ENCODE measurements around the gene CPB2.

Gene CPB2

GRCh38 chr13:46094478-46094877 lies 10.4 kb downstream of the CPB2 start:
- DNase-seq, result no peak

DNA sequence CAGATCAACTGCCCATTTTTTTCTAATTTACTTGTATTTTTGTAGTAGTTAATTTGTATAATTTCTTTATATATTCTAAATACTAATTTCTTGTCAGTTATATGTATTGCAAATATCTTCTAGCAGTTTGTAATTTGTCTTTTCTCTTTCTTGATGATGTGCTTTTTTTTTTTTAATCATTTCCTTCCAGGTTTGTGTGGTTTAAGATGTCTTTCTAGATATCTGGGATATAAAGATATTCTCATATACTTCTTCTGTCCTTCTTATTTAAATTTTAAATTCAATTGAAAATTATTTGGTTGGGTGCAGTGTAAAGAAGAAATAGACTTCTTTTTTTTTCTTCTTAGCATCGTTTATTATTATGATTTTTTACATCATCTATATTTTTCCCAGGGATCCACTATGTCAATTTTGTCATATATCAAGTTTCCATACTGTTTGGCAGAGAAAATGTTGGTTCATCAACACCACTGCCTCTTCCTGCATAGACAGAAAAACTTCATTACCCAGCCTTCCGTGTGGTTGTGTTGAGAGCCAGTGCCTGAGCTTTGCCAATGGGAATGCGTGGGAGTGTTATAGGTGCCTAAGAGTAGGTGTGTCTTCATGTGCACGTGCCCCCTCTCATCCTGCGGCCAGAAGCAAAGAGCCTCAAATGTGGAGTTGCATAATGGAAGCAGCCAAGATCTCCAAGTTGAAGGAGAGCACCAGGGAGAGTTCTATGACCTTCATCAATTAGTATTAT lies 15.8 kb downstream of the CPB2 start:
- DNase-seq, result no peak

- DNase-seq, result no peak
Measured at GRCh38 chr13:46087481-46087880, 17.4 kb downstream of the CPB2 start.

DNA sequence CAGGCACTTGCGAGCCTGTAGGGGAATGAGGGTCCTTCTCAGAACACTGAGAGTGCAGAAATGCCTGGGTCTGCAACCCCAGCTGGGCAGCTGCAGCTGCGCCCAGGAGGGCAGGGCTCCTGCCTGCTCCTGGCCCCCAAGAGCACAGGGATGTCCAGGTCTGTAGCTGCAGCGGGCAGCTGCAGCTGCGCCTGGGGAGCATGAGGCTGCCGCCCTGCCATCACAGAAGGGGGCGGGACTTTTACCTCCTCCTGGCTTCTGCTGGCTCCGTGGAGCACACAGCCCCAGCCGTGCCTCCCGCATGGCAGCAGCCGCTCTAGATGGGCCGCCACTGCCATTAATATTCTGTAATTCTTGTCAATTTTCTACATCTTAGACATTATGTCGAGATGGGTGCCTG lies 17.8 kb downstream of the CPB2 start:
- DNase-seq, result no peak

DNA sequence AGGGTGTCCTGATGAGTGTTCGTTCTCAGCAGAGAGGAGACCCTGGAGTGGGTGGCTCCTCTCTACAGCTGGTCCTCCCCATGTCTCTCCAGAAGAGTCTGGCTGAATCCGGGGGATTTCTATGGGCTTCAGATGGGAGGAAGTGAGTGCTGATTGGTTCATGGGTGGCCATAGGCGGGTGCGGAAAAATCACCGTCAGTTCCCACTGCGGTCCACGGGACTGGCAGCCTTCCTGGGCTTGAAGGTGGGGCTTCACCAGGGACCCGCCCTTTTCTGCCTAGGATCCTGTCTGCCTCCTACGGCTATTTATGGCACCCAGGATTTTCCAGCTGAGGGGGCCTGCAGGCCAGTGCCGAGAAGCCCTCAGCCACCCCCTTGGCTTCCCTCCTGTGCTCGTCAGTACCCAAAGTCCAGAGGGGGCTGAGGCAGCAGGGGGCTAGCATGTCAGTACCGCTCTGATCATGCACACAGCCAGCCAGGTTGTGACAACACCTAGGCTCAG lies 18.4 kb downstream of the CPB2 start:
- no peak for DNase-seq

- DNase-seq, result no peak
Measured at GRCh38 chr13:46085737-46086136, 19.1 kb downstream of the CPB2 start.

DNA sequence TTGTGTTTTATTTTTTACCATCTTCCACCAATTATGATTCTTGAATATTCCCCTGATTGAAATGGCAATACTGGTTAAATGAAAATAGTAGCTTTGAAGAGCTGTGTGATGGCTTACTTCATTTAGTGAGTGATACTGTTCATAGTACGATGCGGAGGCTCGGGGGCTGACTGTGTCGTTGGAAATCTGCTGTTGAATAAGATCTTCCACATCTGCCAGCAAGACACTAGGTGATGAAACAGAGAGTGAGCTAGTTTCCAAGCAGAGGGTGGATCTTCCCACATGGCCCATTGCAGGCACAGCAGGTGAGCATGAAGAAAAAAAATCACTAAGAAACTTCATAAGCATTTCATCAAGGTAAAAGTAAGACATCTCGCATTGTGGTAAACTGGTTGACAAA lies 22.5 kb downstream of the CPB2 start:
- no peak for DNase-seq

- no peak for DNase-seq
Measured at GRCh38 chr13:46079770-46080169, 25.1 kb downstream of the CPB2 start.

- DNase-seq, result no peak
Measured at GRCh38 chr13:46077265-46077664, 27.6 kb downstream of the CPB2 start.

GRCh38 chr13:46076827-46077226 lies 28.0 kb downstream of the CPB2 start:
- no peak for DNase-seq

GRCh38 chr13:46075811-46076210 lies 29.0 kb downstream of the CPB2 start:
- DNase-seq, result no peak

DNA sequence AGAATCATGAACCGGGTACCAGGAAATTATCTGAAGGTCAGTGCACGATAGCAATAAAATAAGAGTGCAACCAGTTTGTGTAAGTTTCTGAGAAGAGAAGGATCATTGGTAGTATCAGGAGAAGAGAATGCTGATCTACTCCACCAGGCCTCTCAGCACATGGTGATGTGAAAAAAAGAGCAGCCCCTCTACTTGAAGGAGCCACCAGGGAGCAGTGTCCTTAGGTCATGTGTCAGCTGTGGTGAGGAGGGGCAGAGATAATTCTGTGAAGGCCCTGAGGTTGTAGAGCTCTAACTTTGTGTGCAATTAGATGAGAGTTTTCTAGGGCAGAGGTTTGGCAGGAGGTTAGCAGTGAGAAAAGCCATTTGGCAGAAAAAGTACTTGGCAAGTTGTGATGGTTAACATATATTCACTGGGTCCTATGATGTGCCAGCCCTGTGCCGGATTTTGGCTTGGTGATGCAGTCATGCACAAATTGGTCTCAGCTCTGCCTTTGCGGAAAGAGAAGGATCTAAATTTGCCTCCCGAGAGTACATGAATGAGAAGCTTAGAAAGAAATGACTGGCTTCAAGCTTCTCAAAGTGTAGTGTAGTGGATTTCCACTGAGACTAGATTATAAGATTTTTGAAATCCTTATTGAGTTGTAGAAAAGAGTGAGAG lies 33.1 kb downstream of the CPB2 start:
- peak; percentile 37 for DNase-seq

DNA sequence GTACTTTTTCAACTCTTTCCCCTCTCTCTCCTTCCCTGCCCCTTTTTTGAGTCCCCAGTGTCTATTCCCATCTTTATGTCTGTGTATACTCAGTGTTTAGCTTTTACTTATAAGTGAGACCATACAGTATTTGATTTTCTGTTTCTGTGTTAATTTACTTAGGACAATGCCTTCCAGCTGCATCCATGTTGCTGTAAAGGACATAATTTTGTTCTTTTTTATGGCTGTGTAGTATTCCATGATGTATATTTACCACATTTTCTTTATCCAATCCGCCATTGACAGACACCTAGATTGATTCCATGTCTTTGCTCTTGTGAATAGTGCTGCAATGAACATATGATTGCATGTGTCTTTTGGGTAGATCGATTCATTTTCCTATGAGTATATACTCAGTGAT lies 41.5 kb downstream of the CPB2 start:
- no peak for DNase-seq

GRCh38 chr13:46062185-46062584 lies 42.6 kb downstream of the CPB2 start:
- no peak for DNase-seq

DNA sequence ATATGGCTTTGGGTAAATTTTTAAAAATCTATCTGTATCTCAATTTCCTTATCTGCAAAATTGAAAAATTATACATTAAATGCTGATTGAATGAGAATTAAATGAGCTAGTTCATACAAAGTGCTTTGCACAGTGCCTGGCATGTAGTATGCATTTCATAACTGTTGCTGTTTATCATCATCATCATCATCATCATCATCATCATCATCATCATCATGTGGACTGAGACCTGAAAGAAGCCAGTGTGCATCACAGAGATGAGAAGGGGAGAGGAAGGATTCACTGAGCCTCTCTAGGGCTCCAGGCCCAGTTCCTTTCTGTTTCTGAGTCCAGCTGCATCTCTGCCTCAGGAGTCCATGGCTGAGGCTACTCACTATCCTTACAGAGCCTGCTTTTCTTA lies 45.4 kb downstream of the CPB2 start:
- DNase-seq, result no peak

- no peak for DNase-seq
Measured at GRCh38 chr13:46058268-46058667, 46.6 kb downstream of the CPB2 start.

- no peak for DNase-seq
Measured at GRCh38 chr13:46057256-46058015, 47.4 kb downstream of the CPB2 start.

DNA sequence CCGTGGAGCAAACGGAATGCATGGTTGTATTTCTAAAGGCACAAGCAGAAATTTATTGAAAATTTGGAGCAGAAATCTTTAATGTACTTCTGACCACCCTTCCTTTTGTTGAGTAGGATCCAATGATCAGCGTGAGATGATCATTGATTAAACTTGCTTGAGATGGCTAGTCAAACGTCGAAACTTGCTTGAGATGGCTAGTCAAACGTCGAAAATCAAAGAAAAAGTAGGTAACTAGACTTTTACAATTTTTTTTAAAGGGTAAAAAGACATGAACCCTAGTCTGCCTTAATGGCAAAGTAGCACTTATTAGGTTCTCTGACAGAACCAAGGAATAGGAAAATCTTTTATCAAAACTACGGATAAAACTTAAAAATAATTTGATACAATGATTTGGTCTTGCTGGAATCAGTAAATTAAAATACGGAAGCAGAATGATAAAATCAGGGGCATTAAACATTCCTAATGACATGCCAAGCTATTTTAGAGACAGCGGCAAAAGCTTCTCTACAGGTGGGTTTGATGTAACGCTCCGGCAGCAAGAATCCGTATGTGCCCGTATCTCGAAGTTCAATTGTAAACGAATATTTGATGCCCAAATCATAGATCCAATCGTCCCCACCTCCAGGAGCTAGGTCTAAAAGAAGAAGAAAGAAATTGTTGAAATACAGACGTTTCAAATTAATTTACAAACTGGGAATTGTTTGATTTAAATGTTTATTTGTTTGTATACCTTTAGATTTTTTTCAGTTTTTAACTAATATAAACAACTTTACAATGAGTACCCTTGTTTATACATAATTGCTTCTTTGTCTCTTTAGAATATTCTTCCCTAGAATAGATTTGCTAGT lies 51.4 kb downstream of the CPB2 start:
- no peak for DNase-seq

DNA sequence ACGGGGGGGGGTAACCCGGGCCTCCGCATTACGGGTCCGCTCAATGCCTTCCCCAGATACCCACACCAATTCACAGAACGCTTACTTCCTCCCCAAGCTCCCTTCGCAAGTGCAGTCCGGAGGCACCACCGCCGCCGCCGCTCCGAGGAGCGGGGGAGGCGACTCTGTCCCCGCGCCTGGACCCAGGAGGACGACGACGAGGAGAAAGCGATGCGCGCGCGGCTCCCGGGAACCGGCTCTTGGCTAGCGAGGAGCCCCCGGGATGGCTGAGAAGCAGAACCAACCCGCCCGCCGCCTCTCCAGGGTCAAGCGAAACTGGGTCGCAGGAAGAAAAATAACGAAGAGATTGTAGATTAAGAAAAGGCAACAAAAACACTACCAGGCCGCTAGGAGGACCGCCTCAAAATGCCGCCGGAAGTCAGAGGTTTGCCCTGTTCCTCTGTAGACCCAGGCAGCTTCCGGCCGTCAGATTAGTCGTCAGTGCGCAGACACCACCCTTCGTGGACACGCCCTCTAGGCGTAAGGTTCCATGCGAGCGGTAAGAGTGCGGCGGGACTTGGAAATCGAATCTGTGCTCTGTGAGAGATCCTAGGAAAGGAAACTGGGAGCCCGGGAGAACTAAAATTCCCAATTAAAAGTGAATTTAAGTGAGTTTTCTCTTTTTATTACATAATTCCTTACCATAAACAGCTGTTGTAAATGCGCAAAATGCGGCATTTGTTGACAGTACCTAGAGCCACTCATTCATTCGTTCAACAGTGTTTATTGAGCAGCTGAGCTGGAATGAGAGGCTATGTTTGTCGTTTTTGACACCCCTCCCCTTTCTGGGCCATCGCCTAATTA lies 52.3 kb downstream of the CPB2 start, which contains the start of gene ZC3H13:
Gene ZC3H13 (minus strand): TSS at position 428 of the 843 bp plus-strand sequence. CDS start 7,239 bp downstream, outside the sequence.
- DNase-seq, result peak; percentile 86

- no peak for DNase-seq
Measured at GRCh38 chr13:46051968-46052318, 52.9 kb downstream of the CPB2 start.

GRCh38 chr13:46050771-46051170 lies 54.1 kb downstream of the CPB2 start:
- DNase-seq, result no peak

DNA sequence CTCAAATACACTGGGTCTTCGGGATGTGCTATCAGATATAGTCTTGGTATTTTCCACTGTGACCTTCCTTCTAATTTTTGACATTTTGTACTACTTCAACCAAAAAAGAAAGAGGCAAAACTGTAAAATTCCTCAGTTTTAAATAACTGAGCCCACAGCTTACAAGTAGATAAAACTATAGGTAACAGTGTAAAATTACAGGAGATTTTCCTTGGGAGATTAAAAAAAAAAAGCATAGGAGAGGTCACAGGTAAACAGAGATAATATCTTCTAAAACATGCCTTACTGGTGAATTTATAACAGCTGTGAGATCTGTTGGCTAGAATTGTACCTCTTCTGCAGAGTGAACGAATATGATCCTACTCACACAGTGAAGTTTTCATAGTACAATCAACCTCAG lies 59.4 kb downstream of the CPB2 start:
- DNase-seq, result no peak

Data from NCI-H446 treated with DMSO at 0.1 percent for 48 hours (cell line).